ENCODE data around the gene EIF4G2.

- TF ChIP-seq CTCF (IDR thresholded peaks at IDR 0.05) (no peak), EP300 (IDR thresholded peaks at IDR 0.05) (no peak)
Observed at GRCh38 chr11:10838083-10838482, 29.4 kb upstream of the EIF4G2 start.
